Gastrocnemius medialis (tissue), 4 donors: ENCODE data around the gene PTPRCAP.
"Not testable (repeated sequence)": the region's sequence is repeated elsewhere in the genome, so short reads cannot be mapped to it uniquely, and the experiment has no call there.

Source experiments
- CTCF ChIP-seq, 5 experiments: fragments of 450-650 bp in 3 of 5; fragments of 200-600 bp in 2 of 5; sonication (generic) in 2 of 5; IDR thresholded peaks in 4 of 5; conservative IDR thresholded peaks in 1 of 5; 1 replicate in 4 of 5; 2 replicates in 1 of 5; pipeline ENCODE4 v1.5.1; 2016 to 2019; ENCODE audit warnings: antibody characterized with exemption in 5 of 5, mild to moderate bottlenecking in 3 of 5, moderate library complexity in 3 of 5
- POLR2A ChIP-seq, 2 donors: fragments of 450-650 bp; IDR thresholded peaks; one replicate each; pipeline ENCODE4 v1.6.1; 2017; ENCODE audit warnings: antibody characterized with exemption in 2 of 2, mild to moderate bottlenecking in 2 of 2, moderate library complexity in 2 of 2

GRCh38 chr11:67465530-67465929 lies 28.0 kb upstream of the PTPRCAP start:
- not testable (repeated sequence) for TF ChIP-seq CTCF (IDR thresholded peaks at IDR 0.05 in 4 of 5, conservative IDR thresholded peaks at IDR 0.05 in 1 of 5); POLR2A (IDR thresholded peaks at IDR 0.05)
